HPDE6-E6E7 (cell line): ENCODE measurements around the gene ODC1.
"Not testable (repeated sequence)": the region's sequence is repeated elsewhere in the genome, so short reads cannot be mapped to it uniquely, and the experiment has no call there.

Experiments
- DNase-seq: peaks from one replicate; pipeline ENCODE4 v3.0.0; 2011; ENCODE audit warnings: missing footprints; ENCODE audit errors: extremely low spot score

Gene ODC1

DNA sequence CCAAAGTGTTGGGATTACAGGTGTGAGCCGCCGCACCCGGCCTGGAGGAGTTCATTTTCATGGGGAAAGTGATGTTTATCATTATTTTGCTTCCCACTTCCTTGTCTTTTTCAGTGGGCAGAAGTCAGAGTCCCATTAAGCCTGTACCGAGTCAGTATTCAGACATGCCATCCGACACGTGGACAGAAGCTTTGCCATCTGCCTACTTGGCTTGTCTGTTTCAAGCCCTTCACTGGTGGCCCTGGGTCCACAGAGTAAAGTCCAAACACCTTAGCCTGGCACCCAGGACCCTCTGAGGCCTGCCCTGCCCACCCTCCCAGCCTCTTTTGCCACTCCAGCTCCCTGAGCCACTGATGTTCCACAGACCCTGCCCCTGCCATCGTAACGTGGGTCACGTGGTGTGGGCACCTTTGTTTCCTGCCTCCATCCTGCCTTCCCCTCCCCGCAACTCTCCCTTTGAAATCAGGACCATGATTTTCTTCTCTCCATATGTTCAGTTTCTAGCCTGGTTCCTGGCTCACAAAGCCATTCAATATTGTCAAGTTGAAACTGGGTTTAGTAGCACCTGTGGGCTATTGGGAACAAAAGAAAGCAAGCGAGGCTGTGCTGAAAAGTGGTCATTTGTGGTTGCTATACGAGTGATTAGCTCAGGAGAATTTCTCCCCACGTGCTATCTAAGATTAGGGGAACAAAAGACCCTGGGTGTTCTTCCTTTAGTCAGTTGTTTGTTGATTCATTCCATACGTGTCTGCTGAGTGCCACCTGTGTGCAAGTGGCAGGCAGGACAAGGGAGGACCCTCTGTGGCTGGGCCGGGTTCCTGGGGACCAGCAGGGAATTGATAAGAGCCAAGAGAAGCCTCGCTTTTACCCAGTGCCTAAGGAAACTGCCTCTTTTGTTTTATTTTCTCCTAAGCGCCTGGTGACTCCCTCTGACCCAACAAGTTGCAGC, 5.1 kb upstream of the ODC1 start:
- no peak for DNase-seq

GRCh38 chr2:10452312-10452711, 4.2 kb upstream of the ODC1 start:
- peak; percentile 87 for DNase-seq

GRCh38 chr2:10451819-10452218, 3.7 kb upstream of the ODC1 start:
- DNase-seq = no peak

DNA sequence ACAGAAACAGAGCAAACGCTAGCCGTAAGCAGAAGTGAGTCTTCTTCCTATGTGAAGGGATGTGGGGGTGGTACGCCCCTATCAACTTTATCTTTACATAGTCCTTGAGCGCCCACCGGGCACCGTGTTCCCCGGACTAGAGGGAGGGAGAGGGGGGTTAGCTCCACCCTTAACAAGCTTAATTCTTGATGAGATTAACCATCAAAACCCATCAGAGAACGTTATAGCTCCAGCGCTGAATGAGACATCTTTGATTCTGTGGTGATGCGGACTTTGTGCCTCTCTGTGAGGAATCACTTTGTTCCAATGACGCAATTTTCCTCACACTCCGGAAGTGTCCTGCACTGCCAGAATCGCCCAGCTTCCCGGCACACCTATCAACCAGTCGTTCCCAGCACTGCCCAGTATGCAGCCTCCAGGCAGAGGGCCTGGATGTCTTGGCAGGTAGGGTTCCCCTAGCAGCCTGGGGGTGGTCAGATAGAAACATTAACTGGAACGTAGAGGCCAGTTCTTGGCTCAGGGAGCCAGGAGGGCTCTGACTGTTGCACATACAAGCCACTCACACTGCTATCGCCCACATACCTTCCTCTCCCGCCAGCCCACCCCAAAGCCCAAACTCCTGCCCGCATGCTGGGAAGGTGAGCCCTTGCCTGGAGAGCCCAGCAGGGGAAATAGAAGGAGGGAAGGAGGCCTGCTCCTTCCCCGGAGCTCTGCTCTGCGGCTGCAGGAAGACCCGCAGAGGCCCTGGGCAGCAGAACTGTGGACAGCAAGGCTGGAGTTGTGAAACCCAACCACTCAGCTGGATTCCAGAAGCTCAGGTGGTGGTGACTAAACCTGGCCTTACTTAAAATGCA, 1.9 kb upstream of the ODC1 start:
- no peak for DNase-seq

GRCh38 chr2:10449486-10449831, 1.3 kb upstream of the ODC1 start:
- DNase-seq = no peak

- peak; percentile 92 for DNase-seq
These were observed 704 bp upstream of the ODC1 start for GRCh38 chr2:10448576-10449485.

- no peak for DNase-seq
These were observed 730 bp downstream of the ODC1 start for GRCh38 chr2:10447300-10447894.

DNA sequence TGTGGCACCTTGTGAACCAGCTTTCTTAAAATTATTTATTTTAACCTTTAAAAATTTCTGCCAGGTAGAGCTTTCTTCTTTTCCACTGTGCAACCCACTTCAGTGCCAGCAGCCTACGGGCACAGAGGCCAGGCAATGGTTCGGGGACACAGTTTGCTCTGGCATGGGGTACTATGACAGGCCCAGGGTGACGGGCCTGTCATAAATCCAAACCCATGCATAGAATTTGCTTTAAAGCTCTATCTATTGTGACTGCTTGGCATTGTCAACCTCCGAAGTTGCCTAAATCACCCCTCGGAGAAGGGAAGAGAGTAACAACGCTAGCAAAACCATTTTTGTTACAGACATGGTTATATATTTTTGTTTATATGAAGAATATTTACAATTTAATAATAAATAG, 1.5 kb downstream of the ODC1 start:
- DNase-seq = no peak

DNA sequence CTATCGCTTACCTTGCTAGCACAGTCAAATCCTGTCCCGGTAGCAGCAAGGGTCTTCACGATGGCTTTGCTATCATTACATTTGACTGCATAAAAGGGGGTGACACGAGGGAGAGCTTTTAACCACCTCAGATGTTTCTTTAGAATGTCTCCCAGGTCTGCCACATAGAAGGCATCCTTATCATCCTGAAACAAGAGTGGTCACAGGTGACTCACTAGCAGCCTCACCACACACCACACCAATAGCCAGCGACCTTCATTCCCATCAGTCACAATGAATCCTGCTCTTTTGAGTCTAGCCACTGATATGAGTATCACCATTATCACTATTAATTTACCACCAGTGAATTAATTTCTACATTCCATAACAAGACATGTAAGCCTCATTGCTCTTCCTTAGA, 3.7 kb downstream of the ODC1 start:
- DNase-seq = no peak

GRCh38 chr2:10442469-10443126, 5.5 kb downstream of the ODC1 start:
- DNase-seq = not testable (repeated sequence)

DNA sequence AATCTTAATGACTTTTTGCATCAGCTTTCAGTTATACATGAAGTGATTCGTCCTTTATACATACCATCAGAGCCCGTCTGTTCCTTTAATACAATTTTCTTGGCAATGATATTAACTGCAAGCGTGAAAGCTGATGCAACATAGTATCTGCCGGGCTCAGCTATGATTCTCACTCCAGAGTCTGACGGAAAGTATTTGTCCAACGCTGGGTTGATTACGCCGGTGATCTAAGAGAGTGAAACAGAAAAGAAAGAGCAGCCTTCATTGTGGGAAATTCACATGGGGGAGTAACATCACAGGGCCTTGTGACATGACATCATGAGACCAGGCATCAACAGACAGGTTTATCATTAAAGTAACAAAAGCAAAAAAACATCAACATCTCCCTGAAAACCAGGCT, 6.2 kb downstream of the ODC1 start:
- DNase-seq = no peak

DNA sequence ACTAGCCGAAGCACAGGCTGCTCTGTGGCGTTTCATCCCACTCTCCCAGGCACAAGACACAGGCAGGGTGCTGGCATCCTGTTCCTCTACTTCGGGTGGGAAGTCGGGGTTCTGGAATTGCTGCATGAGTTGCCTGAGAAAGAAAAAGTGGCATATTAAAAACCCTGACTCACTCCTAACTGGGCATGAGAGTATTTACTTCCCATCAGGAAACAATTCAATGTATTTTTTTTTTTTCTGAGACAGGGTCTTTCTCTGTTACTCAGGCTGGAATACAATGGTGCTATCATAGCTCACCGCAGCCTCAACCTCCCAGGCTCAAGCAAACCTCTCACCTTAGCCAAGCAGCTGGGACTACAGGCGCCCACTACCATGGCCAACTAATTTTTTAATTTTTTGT, 7.4 kb downstream of the ODC1 start:
- DNase-seq = no peak

DNA sequence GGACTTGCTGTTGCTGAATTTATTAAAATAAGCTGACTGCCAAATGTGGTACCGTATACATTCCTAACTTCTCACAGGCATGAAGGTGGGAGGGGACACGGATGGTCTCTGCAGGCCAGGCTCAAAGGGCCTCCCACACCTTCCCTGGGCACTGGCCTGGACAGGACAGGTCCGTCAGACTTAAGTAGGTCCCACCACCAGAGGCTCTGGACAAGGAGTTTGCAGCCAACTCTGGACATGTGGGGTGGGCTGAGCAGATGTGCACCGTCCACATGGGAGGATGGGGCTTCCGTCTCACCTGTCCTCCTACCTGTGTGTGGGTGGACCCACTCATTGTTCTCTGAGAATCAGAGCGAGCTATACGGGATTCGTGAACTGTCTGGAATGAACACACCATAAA, 8.2 kb downstream of the ODC1 start:
- no peak for DNase-seq

GRCh38 chr2:10439185-10439879, 8.8 kb downstream of the ODC1 start:
- no peak for DNase-seq

DNA sequence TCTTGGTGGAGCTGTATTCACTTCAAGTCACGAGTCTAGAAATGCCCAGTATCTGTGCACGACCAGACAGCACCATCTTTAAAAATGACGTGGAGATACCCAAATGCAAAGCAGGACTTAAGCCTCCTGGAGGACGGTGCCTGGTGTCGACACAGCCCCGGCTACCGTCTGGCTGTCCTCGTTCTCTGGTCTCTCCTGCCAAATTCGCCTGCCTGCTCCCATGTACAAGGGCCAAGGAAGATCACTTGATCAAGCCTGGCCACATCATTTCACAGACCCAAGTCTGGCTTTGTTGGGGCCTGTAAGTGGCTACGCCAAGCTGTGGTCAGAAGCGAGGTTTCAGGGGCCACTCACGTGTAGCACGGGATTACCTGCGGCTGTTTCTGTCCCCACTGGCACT, 9.4 kb downstream of the ODC1 start:
- no peak for DNase-seq

DNA sequence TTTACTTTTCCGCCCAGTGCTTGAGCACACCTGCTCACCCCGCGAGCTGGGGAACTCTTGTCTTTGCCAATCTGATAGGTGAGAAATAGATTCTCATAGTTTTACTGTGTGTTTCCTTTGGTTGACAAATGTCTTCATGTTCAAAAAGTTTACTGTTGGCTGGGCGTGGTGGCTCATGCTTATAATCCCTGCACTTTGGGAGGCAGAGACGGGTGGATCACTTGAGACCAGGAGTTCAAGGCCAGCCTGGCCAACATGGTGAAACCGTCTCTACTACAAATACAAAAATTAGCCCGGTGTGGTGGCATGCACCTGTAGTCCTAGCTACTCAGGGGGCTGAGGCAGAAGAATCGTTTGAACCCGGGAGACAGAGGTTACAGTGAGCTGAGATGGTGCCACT, 10.3 kb downstream of the ODC1 start:
- DNase-seq = no peak

- DNase-seq = no peak
These were observed 11.5 kb downstream of the ODC1 start for GRCh38 chr2:10436583-10437110.

- no peak for DNase-seq
These were observed 12.3 kb downstream of the ODC1 start for GRCh38 chr2:10435820-10436204.

GRCh38 chr2:10434886-10435819, 13.0 kb downstream of the ODC1 start:
- DNase-seq = peak; percentile 76
